ENCODE measurements around the gene CTSF. TPM values are rescaled to one million over a fixed set of nuclear protein-coding genes. Genes with fewer than 3 reads are reported as not detected.

CTSF gene
- total and polyA plus RNA-seq, 2 of the 8 experiments (the other 6 are each of a cell fraction or from before 2014, with no cell fraction given) = 0.58 to 2.3 TPM

- no peak for TF ChIP-seq SAP30 (IDR thresholded peaks at IDR 0.05; ENCODE audit: insufficient read depth, insufficient replicate concordance, low read length)
- TF ChIP-seq FOSL1 (IDR thresholded peaks at IDR 0.05; ENCODE audit: insufficient read depth, low read depth, low read length) = no peak
- TF ChIP-seq KDM5A (IDR thresholded peaks at IDR 0.05; ENCODE audit: low read length) = no peak
- TF ChIP-seq POLR2A (IDR thresholded peaks at IDR 0.05; ENCODE audit: control extremely low read depth in 1 of 2, low read depth in 2 of 2, low read length in 2 of 2) = no peak
- no peak for TF ChIP-seq GTF2F1 (IDR thresholded peaks at IDR 0.05; ENCODE audit: borderline replicate concordance, low read depth, low read length)
These were observed 41.6 kb upstream of the CTSF start (continued) for GRCh38 chr11:66609721-66610617.

Data from H1 (cell line).